ENCODE data around the gene FIBCD1.

DNA sequence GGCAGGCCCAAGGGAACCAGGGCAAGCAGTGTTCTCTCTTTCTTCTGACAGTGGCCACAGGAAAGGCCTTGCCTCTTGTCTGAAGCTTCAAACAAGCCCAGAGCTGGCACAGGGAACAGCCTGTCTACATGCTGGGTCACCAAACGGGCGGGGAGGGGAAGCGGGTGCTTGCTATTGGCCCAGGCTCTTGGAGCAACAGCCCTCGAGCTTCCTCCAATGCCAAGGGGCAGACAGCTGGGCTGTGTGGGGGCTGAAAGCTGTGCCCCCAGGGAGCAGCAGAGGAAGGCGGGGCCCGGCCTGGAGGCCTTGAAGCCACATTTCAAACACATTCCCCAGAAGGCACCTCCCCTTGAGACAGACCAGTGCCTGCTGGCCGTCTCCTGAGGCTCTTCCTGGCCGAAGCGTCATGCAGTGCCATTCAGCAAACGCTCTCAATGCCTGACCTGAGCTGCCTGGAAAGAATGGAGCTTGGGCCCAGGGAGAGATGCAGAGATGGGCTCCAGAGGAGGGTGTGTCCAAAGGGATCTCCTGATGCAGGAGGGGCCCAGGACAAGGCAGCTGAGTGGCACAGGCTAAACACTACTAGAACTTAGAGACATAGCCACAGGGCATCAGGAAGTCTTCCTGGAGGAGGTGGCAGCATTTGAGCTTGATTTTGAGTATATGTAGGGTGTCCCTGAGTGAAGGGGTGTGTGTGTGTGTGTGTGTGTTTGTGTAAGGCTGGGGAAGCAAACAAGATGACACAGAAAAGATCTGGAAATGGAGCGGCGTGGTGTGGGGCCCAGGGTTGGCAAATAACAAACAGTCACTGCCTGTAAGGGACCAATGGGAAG lies 2.5 kb downstream of the FIBCD1 start:
- TF ChIP-seq BHLHE40 (IDR thresholded peaks at IDR 0.05; ENCODE audit: borderline replicate concordance): no peak
- no peak for TF ChIP-seq NFRKB (IDR thresholded peaks at IDR 0.05)
- TF ChIP-seq PKNOX1 (IDR thresholded peaks at IDR 0.05): no peak
- no peak for TF ChIP-seq TARDBP (IDR thresholded peaks at IDR 0.05)
- TF ChIP-seq SP1 (IDR thresholded peaks at IDR 0.05): no peak
- no peak for TF ChIP-seq HDGF (IDR thresholded peaks at IDR 0.05; ENCODE audit: borderline replicate concordance)
- no peak for TF ChIP-seq FOXM1 (IDR thresholded peaks at IDR 0.05; ENCODE audit: borderline replicate concordance)
- TF ChIP-seq FOXA1 (IDR thresholded peaks at IDR 0.05): no peak
- no peak for TF ChIP-seq FOXK2 (IDR thresholded peaks at IDR 0.05)
- TF ChIP-seq LEF1 (IDR thresholded peaks at IDR 0.05; ENCODE audit: borderline replicate concordance): no peak
